GM21447 (cell line): Measurements from ENCODE around the gene PLEKHM3.

Experiments
- ATAC-seq: cut with Tn5 transposase; IDR thresholded peaks from one replicate; pipeline ENCODE4 v1.9.1; 2021; ENCODE audit not compliant: unreplicated experiment

Gene PLEKHM3, protein sequence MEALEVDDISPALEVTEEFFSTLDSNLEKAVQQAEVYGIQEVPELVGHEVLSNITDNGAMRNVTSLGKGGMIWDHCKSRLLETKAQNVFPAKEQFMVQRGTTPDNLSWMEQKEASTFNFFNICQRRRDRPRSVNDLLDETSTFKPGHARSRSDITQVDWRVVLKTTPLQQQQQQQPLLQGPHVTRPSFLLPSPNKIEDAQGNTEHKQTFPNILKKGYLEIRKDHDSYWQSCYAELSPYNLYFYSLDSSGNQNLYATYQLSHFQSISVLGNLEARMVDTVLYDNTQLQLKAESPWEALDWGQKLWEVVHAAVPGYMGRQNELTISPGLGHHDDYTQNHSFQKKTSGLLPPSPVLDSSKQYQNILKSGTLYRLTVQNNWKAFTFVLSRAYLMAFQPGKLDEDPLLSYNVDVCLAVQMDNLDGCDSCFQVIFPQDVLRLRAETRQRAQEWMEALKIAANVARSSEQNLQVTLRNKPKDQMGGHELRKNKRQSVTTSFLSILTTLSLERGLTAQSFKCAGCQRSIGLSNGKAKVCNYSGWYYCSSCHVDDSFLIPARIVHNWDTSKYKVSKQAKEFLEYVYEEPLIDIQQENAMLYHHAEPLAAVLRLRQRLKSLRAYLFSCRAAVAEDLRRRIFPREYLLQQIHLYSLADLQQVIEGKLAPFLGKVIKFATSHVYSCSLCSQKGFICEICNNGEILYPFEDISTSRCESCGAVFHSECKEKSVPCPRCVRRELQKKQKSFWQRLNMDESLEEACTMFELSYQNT

DNA sequence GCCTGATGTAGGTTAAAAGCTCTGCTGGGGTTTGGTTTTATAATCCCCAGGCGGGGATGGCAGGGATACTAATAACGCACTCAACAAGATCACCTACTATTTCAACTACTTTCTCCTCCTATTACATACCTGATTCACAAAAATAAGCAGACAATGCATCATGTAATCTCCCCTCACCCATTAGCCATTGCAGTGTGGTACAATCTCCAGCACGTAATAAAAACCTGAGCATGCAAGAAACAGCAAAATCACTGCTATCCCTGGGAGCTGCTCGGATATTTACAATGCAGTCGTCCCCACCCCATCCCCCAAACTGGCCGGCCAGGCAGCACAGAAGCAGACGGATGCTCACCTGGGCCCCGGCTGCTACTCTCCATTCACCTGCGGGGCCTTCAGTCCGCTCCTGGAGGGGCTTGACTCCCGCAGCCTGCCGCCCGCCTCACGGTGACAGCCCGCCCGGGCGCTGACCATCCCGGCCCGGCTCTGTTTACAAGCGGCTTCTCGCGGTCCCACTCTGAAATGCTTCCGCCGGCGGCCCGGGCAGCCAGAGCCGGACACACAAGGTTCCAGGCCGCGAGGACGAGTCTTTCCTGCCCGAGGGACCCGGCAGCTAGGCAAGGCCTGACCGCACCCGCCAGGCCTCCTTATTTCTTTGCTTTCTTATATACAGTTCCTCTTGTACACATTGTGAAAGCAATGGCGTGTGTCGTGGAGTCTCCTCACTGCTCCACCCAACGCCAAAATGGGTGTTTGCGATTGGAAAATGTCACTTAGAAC is at the start of gene PLEKHM3:
Gene PLEKHM3, minus strand, starts transcription at position 491 of the 777 bp plus-strand sequence. CDS start 23,888 bp downstream, outside the sequence.
- ATAC-seq: peak; percentile 93

DNA sequence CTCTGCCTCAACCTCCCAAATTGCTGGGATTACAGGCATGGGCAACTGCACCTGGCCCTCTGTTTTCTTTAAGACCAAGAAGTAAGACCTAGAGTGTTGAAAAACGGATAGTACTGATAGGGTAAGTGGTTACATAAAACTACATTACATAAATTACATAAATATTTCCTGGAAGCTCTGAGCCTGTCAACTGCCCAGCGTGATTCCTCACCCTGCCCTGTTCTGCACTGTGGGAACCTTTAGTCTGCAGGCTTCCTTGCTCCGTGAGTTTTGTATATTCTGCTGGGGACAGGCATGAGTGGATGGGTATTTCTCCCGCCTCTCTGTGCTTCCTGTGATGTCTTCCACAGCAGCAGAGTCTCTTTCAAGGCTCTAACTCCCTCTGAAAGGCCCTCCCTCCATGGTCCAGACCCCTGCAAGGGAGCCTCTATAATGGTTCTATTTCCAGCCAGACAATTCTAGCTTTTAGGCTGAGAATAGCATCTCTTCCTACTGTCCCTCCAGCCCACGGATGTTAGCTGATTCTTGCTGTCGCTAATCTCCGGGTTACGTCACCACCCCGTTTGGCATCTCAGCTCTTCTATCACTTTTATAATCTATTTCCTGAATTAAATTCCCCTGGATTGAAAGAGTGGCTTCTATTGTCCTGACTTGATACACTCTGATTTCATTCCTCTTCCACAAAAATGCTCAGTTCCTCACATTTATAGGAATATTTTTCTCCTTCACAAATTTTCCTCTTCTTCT is 49.5 kb upstream of the PLEKHM3 start:
- no peak for ATAC-seq

GRCh38 chr2:208072250-208072892 is 47.0 kb upstream of the PLEKHM3 start:
- peak; percentile 72 for ATAC-seq

- no peak for ATAC-seq
Measured at GRCh38 chr2:208069186-208069585, 43.9 kb upstream of the PLEKHM3 start.

GRCh38 chr2:208066016-208066415 is 40.7 kb upstream of the PLEKHM3 start:
- ATAC-seq: no peak

- ATAC-seq: no peak
Measured at GRCh38 chr2:208065476-208065875, 40.1 kb upstream of the PLEKHM3 start.

DNA sequence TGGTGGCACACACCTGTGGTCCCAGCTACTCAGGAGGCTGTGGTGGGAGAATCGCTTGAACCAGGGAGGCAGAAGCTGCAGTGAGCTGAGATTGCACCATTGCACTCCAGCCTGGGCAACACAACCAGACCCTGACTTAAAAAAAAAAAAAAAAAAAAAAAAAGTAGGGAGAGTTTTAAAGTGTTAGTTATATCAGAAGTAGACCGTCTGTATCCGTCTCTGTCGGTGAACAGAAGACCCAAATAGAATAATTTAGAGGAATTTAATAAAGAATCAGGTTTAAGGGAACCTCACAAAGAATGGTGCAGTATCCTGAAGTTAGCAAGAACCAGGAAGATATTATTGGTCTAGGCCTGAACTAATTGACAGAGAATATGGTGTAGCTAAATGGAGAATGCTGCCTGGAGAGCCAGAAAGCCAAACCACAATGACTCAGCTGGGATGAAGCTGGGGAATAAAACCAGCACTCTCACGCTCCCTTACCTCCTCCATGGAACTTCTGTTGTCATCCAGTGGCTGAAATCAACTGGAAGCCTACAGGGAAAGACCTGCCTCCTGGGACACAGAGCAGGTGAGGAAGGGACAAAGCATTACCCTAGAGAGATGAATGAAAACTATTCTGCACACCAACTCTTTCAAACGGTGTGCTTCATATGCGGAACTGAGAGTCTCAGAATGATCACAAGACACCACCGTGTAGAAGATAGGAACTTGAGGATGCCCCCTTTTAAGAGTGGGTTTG is 39.1 kb upstream of the PLEKHM3 start:
- peak; percentile 90 for ATAC-seq

DNA sequence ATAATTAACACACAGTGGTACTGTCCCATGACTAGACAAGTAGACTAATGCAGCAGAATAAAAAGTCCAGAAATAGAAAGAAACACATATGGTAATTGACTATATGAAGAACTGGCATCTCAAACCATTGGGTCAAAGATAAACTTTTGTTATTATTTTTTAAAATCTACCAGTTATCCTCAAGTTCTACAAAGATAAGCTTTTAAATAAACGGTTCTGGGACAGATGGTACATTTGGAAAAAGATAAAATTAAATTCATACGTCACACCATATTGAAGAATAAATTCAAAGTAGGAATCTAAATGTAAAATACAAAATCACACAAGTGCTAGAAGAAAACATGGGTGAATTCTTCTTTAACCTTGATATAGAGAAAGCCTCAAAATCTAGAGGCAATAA is 37.6 kb upstream of the PLEKHM3 start:
- no peak for ATAC-seq

DNA sequence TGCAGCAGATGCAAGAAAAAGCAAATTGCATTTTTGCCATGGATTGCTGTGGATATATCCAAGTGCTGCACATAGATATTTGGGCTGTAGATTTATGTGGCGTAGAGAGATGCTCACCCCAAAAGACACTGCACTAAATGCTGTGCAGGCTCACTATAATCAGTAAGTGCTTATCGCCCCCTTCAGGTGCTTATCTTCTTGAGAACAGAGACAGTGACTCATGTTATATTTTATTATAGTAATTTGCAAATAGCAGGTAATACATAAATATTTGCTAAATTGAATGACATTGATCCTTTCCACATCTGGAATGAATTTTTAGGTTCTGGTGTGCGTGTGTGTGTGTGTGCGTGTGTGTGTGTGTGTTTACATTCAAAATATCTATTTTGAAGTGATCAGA is 36.8 kb upstream of the PLEKHM3 start:
- no peak for ATAC-seq

DNA sequence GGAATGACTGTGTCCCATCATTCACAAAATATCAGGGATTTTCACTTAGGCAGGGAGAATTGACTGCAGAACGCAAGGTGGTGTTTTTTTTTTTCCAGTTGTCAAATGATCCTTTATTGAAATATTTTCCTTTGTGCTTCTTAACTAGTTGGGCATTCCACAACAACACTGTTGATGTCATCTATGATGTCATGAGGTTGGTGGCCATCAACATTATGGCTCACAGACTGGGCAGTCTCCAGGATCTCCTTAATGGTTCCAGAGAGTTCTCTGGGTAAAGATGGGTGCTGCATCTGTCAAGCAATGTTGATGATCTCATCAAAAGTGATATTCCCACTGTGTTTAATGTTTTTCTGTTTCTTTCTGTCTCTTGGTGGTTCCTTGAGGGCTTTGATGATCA is 31.8 kb upstream of the PLEKHM3 start:
- ATAC-seq: no peak

GRCh38 chr2:208049441-208049840 is 24.1 kb upstream of the PLEKHM3 start:
- ATAC-seq: no peak

DNA sequence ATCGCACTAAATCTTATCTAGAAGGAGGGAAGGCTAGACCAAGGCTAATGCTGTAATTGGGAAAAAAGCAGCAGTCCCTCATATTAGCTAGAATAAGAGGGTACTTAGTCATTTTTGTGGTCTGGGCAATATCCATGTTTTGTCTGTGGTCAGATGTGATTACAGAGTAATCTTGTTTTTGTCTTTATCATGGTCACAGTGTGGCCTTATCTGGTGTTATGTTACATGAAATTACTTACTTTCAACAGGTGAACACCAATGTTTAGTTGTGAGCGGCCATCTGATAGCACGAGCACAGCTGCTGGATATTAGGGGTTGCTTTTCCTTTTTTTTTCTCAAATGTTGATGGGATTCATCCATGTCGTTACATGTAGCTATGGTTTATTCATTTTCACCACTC is 23.7 kb upstream of the PLEKHM3 start:
- ATAC-seq: no peak

DNA sequence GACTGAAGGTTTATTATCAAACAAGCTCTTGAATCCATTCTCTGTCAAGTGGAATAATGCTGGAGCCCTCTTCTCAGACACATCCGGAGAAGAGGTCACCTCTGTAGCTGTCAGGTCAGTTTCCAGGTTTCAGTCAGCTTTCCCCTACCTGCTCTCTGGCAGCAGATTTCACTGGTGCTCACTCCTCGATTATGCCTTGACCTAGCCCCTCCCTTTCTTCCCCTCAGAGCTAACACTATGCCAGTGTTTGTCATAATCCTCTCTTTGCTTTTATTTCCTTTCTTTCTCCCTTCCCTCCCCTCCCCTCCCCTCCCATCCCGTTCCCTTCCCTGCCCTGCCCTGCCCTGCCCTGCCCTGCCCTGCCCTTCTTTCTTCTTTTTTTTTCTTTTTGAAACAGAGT is 22.5 kb upstream of the PLEKHM3 start:
- ATAC-seq: no peak

GRCh38 chr2:208046686-208047085 is 21.4 kb upstream of the PLEKHM3 start:
- no peak for ATAC-seq

- no peak for ATAC-seq
Measured at GRCh38 chr2:208042450-208042849, 17.1 kb upstream of the PLEKHM3 start.

GRCh38 chr2:208042041-208042440 is 16.7 kb upstream of the PLEKHM3 start:
- no peak for ATAC-seq

DNA sequence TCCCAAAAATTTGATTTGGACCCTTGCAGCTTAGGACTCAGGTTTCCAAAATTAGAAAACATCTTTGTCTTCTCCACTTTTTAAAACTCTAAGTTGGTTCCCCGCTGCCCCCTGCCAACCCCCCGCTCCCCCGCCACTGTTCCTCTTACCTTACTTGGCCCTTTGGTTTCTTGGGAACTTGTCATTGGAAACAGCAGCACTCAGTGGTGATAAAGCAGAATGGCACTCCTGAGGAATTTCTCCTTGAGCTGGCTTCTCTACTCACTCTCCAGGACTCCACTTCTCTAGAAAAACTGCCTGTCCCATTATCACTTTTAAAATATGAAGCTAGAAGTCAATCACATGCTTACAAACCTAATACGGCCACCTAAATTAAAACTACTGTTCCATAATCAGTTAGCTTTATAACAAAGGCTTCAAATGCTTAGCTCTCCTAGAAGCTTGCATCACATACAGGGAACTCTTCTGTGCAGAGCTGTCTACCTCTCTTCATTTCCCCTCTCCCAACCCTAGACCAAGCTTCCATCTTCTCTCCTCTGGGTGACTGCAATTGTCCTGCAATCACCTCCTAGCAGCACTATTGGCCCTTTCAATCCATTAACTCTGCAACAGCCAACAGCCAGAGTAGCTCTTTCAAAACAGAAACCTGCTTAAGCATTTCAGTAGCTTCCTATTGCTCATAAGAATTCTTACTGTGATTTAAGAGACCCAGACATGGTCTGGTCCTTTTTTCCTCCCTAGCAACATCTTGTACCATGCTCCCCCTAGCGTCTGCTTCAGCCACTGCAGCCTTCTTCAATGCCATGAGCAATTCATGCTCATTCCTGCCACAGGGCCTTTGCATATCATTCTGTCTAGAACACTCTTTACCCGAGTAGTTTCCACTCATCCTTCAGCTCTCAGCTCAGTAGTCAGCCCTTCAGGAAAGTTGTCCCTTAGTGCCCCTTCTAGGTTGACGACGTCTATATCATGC is 15.2 kb upstream of the PLEKHM3 start:
- ATAC-seq: peak; percentile 85

DNA sequence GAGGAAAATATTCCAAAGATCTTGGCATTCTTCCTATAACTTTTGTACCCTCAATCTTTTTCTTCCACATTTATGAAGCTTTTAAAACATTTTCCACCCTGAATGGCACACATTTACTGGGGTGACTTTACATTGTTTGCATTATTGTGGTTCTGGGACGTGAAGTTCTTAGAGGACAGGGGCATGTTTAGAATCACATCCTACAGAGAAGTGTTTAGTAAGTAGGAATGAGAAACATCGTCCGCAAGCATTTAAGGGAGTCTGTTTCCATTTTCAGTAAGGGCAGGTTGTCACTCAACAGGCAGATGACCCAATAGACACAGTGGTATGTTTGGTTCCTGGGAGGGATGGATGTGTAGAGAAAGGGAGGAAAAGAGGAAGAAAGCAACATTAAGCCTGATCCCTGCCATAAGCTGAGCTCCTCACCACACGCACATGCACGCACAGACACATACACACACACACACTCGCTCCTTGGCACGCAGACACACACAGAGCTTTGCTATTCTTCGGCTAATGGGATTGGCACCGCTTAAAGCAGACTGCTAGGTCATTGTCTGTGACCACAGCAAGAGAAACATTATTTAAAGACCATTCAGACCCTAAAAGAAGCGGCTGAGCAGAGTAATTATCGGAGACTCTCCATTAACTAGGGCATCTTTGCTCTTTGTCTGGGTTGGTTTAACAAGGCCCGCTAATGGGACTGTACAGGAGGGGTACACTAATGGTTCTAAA is 14.2 kb upstream of the PLEKHM3 start:
- no peak for ATAC-seq
